Effector memory CD8-positive, alpha-beta T cell (primary cell): ENCODE measurements around the gene HSPA14.
"Not testable (repeated sequence)": the region's sequence is repeated elsewhere in the genome, so short reads cannot be mapped to it uniquely, and the experiment has no call there.

Experiments
- ATAC-seq: fragments of 150-1000 bp; cut with Tn5 transposase; replicated peaks from 2 replicates; pipeline ENCODE4 v1.10.0; 2021; ENCODE audit warnings: mild to moderate bottlenecking, moderate library complexity
- DNase-seq, 3 experiments: peaks; one replicate each; pipeline ENCODE4 v3.0.0; 2021
- H3K27ac Mint-ChIP-seq, 2 donors: one replicate each; pipeline ENCODE4 v1.8.0; 2022; ENCODE audit warnings: mild to moderate bottlenecking in 2 of 2, mixed read lengths in 2 of 2, moderate library complexity in 2 of 2
- H3K27me3 Mint-ChIP-seq, 2 donors: one replicate each; pipeline ENCODE4 v1.8.0; 2022; ENCODE audit warnings: mixed read lengths in 2 of 2
- H3K36me3 Mint-ChIP-seq: one replicate; pipeline ENCODE4 v1.8.0; 2022; ENCODE audit warnings: mild to moderate bottlenecking, moderate library complexity, mixed read lengths; ENCODE audit not compliant: insufficient read depth
- H3K4me1 Mint-ChIP-seq, 2 donors: one replicate each; pipeline ENCODE4 v1.8.0; 2022; ENCODE audit warnings: low read depth in 2 of 2, mixed read lengths in 2 of 2
- H3K4me3 Mint-ChIP-seq, 2 donors: one replicate each; pipeline ENCODE4 v1.8.0; 2022; ENCODE audit warnings: mild to moderate bottlenecking in 2 of 2, mixed read lengths in 2 of 2, moderate library complexity in 2 of 2
- H3K9me3 Mint-ChIP-seq, 2 donors: one replicate each; pipeline ENCODE4 v1.8.0; 2022; ENCODE audit warnings: mixed read lengths in 2 of 2

Gene HSPA14

GRCh38 chr10:14879124-14879927, 41.2 kb downstream of the HSPA14 start:
- Mint-ChIP-seq H3K4me3 (peak overlapping the region; percentile 92 to 95), H3K27me3 (no peaks in the 10 kb centered on the region), H3K4me1 (peaks cover 17 to 30% of the 10 kb centered on the region in 2 donors), H3K9me3 (no peaks in the 10 kb centered on the region), H3K27ac (peak overlapping the region; percentile 80 to 92), H3K36me3 (peaks cover 19% of the 10 kb centered on the region)
- ATAC-seq = peak; percentile 40
- peak; percentile 29 to 40 (median 38) for DNase-seq

- Mint-ChIP-seq H3K4me3 (peak overlapping the region; percentile 92 to 95), H3K27ac (peak overlapping the region; percentile 14 to 92), H3K27me3 (no peaks in the 10 kb centered on the region), H3K9me3 (no peaks in the 10 kb centered on the region), H3K36me3 (peaks cover 19% of the 10 kb centered on the region), H3K4me1 (peaks cover 17 to 30% of the 10 kb centered on the region in 2 donors)
- DNase-seq (no peak), ATAC-seq (no peak)
Observed at GRCh38 chr10:14879928-14880193, 41.8 kb downstream of the HSPA14 start.

GRCh38 chr10:14880229-14880628, 42.1 kb downstream of the HSPA14 start:
- H3K36me3 Mint-ChIP-seq = peaks cover 19% of the 10 kb centered on the region
- H3K27me3 Mint-ChIP-seq = no peaks in the 10 kb centered on the region
- ATAC-seq (no peak), DNase-seq (no peak)
- peaks cover 17 to 30% of the 10 kb centered on the region in 2 donors for H3K4me1 Mint-ChIP-seq
- H3K9me3 Mint-ChIP-seq = no peaks in the 10 kb centered on the region
- peak overlapping the region; percentile 92 to 95 for H3K4me3 Mint-ChIP-seq
- H3K27ac Mint-ChIP-seq = peak overlapping the region in 1 of 2 donors; percentile 14

- no peaks in the 10 kb centered on the region for H3K27me3 Mint-ChIP-seq
- peaks cover 5% of the 10 kb centered on the region for H3K36me3 Mint-ChIP-seq
- no peak overlapping the region for H3K27ac Mint-ChIP-seq
- no peak overlapping the region for H3K4me3 Mint-ChIP-seq
- DNase-seq (no peak), ATAC-seq (no peak)
- peaks cover 6 to 13% of the 10 kb centered on the region in 2 donors for H3K4me1 Mint-ChIP-seq
- H3K9me3 Mint-ChIP-seq = no peaks in the 10 kb centered on the region
Observed at GRCh38 chr10:14884082-14884481, 46.0 kb downstream of the HSPA14 start.

- H3K27me3 Mint-ChIP-seq = no peaks in the 10 kb centered on the region
- no peaks in the 10 kb centered on the region for H3K36me3 Mint-ChIP-seq
- H3K4me3 Mint-ChIP-seq = no peak overlapping the region
- peaks cover 0 to 2% of the 10 kb centered on the region in 2 donors for H3K4me1 Mint-ChIP-seq
- no peak overlapping the region for H3K27ac Mint-ChIP-seq
- DNase-seq (no peak), ATAC-seq (peak; percentile 37)
- H3K9me3 Mint-ChIP-seq = no peaks in the 10 kb centered on the region
Observed at GRCh38 chr10:14889318-14889717, 51.2 kb downstream of the HSPA14 start.

GRCh38 chr10:14891151-14891550, 53.0 kb downstream of the HSPA14 start:
- H3K4me3 Mint-ChIP-seq = no peak overlapping the region
- no peak for DNase-seq
- no peaks in the 10 kb centered on the region for H3K36me3 Mint-ChIP-seq
- no peak overlapping the region for H3K27ac Mint-ChIP-seq
- no peak for ATAC-seq
- no peaks in the 10 kb centered on the region for H3K9me3 Mint-ChIP-seq
- H3K27me3 Mint-ChIP-seq = no peaks in the 10 kb centered on the region
- H3K4me1 Mint-ChIP-seq = peaks cover 0 to 2% of the 10 kb centered on the region in 2 donors

GRCh38 chr10:14904316-14904732, 66.2 kb downstream of the HSPA14 start:
- Mint-ChIP-seq H3K9me3 (no peaks in the 10 kb centered on the region), H3K4me1 (peaks cover 0 to 4% of the 10 kb centered on the region in 2 donors), H3K27ac (no peak overlapping the region), H3K36me3 (peaks cover 20% of the 10 kb centered on the region), H3K4me3 (no peak overlapping the region), H3K27me3 (no peaks in the 10 kb centered on the region)
- DNase-seq = peak; percentile 5 to 42 (median 15)
- ATAC-seq = peak; percentile 83

GRCh38 chr10:14904864-14905263, 66.8 kb downstream of the HSPA14 start:
- Mint-ChIP-seq H3K4me1 (peaks cover 0 to 4% of the 10 kb centered on the region in 2 donors), H3K4me3 (no peak overlapping the region), H3K9me3 (no peaks in the 10 kb centered on the region), H3K27me3 (no peaks in the 10 kb centered on the region), H3K27ac (peak overlapping the region in 1 of 2 donors; percentile 11), H3K36me3 (peaks cover 24% of the 10 kb centered on the region)
- no peak for DNase-seq
- no peak for ATAC-seq

- Mint-ChIP-seq H3K27ac (peak overlapping the region in 1 of 2 donors; percentile 11), H3K4me3 (no peak overlapping the region), H3K4me1 (peaks cover 3 to 4% of the 10 kb centered on the region in 2 donors), H3K9me3 (no peaks in the 10 kb centered on the region), H3K27me3 (no peaks in the 10 kb centered on the region), H3K36me3 (peaks cover 32% of the 10 kb centered on the region)
- peak; percentile 24 for ATAC-seq
- no peak for DNase-seq
Observed at GRCh38 chr10:14905890-14906289, 67.8 kb downstream of the HSPA14 start.

GRCh38 chr10:14906765-14907164, 68.7 kb downstream of the HSPA14 start:
- ATAC-seq = no peak
- DNase-seq = no peak
- Mint-ChIP-seq H3K36me3 (peaks cover 34% of the 10 kb centered on the region), H3K27ac (no peak overlapping the region), H3K27me3 (no peaks in the 10 kb centered on the region), H3K9me3 (no peaks in the 10 kb centered on the region), H3K4me3 (no peak overlapping the region), H3K4me1 (peaks cover 4 to 6% of the 10 kb centered on the region in 2 donors)

GRCh38 chr10:14907591-14907990, 69.5 kb downstream of the HSPA14 start:
- not testable (repeated sequence) for H3K9me3 Mint-ChIP-seq, H3K27me3 Mint-ChIP-seq, H3K4me3 Mint-ChIP-seq, DNase-seq, ATAC-seq, H3K4me1 Mint-ChIP-seq, H3K27ac Mint-ChIP-seq
- peaks cover 38% of the 10 kb centered on the region for H3K36me3 Mint-ChIP-seq

GRCh38 chr10:14909101-14909500, 71.0 kb downstream of the HSPA14 start:
- Mint-ChIP-seq H3K4me1 (peaks cover 4 to 6% of the 10 kb centered on the region in 2 donors), H3K27me3 (no peaks in the 10 kb centered on the region), H3K4me3 (no peak overlapping the region), H3K9me3 (no peaks in the 10 kb centered on the region), H3K36me3 (peaks cover 50% of the 10 kb centered on the region), H3K27ac (no peak overlapping the region)
- ATAC-seq = no peak
- DNase-seq = no peak

GRCh38 chr10:14910953-14911352, 72.8 kb downstream of the HSPA14 start:
- Mint-ChIP-seq H3K36me3 (peaks cover 56% of the 10 kb centered on the region), H3K27me3 (no peaks in the 10 kb centered on the region), H3K27ac (no peak overlapping the region), H3K4me3 (no peak overlapping the region), H3K9me3 (no peaks in the 10 kb centered on the region), H3K4me1 (peaks cover 9 to 12% of the 10 kb centered on the region in 2 donors)
- DNase-seq (no peak), ATAC-seq (no peak)

- Mint-ChIP-seq H3K27ac (no peak overlapping the region), H3K9me3 (no peaks in the 10 kb centered on the region), H3K4me1 (peaks cover 10 to 12% of the 10 kb centered on the region in 2 donors), H3K4me3 (no peak overlapping the region), H3K27me3 (no peaks in the 10 kb centered on the region), H3K36me3 (peaks cover 57% of the 10 kb centered on the region)
- DNase-seq = no peak
- ATAC-seq = no peak
Observed at GRCh38 chr10:14911801-14912200, 73.7 kb downstream of the HSPA14 start.
